Endometrial microvascular endothelial cells (primary cell): ENCODE results near the gene FIGNL1. TPM values are rescaled to one million over a fixed set of nuclear protein-coding genes. Genes with fewer than 3 reads are reported as not detected.

Experiments used
- in situ Hi-C: cut with HindIII; loops from 2 replicates; pipeline ENCODE4 v1.10.0; 2017; ENCODE audit warnings: low sequenced_read_pairs, low pct_unique_long_range_greater_than_20kb; ENCODE audit errors: inconsistent ontology term
- total RNA-seq: library from RNA; depleted of rRNA; stranded (reverse); fragments of >200 nt; gene quantifications from one replicate; pipeline ENCODE4 v1.2.3, GENCODE V29; 2015; ENCODE audit errors: inconsistent ontology term

FIGNL1 gene
- total RNA-seq, 1 donor from 2014 or later, result 37.4 TPM

DNA sequence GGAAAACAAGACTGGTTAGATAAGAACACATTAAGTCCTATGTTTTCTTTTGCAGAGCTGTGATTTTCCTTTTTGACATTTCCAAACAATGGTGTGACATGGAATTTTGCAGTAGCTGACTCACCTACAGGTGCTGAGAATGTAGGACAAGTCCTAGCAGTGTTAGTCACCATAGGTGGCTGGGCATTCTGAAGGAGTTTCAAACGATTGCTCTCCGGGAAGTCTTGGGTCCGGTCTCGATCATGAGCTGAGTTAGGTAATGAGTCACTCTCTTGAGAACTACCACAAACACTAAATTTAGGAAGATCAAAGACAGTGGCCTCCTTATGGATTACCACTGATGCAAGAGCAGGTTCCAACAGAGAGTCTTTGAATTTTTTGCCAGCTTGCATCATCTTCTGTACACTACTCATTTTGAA lies 3.6 kb downstream of the FIGNL1 start:
- in situ Hi-C loops, result loop anchor here (25.0 kb wide), 1 partner anchor 691 kb away; no protein-coding TSS in a partner anchor

DNA sequence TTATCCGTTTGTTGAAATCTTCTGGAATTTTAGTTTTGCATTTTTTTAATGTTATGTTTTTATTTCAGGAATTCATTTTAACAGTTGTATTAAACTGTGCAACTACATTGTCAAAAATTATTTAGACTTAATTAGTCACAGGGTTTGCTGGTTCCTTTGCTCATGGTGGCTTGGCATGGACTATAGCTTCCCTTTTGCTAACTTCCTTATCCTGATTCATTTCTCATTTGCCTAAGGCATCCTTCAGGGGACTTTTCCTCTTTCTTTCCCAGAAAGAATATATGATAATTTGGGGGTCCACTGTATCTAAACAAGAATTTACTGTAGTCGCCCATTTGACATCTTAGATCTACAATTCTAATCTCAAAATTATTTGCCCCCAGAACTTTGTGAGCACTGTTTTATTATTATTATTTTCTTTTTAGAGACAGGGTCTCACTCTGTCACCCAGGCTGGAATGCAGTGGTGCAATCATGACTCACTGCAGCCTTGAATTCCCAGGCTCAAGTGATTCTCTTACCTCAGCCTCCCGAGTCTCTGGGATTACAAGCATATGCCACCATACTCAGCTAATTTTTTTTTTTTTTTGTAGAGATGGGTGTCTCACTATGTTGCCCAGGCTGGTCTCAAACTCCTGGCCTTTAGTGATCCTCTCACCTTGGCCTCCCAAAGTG lies 13.9 kb downstream of the FIGNL1 start:
- in situ Hi-C loops, result loop anchor here (25.0 kb wide), 1 partner anchor 701 kb away; no protein-coding TSS in a partner anchor

DNA sequence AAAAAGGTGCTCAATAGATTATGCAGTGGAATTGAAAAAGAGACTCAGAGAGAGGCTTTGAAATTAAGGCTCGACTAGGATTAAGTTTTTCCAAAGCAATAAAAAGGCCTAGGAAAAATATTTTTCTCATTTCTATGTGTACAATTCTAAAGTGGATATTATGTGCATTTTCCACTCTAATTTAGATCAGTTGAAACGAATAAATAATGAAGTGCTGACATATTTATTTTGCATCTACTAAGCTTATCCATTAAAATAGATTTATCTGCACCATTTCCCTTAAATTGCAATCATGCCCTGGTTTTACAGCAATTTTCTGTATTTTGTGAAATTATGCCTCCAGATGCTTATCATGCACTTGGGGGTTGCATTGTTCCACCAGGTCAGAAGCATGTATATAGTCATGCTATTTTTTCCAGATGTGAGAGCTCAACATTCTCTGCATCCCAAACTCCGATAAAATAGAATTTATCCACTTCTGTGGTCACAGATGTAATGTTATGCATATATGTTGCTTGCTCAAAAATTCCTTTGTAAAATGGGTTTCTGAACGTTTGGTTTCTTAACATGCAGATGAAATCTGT lies 18.3 kb downstream of the FIGNL1 start:
- in situ Hi-C loops, result loop anchor here (25.0 kb wide), 1 partner anchor 705 kb away; no protein-coding TSS in a partner anchor

DNA sequence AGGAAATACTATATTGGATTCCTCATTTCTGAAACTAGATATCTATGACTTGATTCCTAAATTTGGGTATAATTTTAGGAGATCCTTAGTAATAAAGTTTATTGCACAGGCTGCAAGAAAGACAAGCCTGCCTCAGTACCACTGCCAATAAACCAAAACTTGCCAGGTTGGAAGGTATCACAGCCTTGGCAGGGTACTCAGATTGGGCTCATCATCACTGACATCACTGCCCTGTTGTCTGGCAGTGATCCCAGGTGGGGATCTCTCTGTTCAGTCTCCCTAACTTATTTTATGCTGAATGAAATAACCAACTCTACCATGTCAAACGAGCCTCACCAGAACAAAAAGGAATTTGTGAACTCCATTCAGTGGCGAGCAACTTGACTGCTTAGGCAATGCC lies 18.8 kb downstream of the FIGNL1 start:
- in situ Hi-C loops, result loop anchor here (25.0 kb wide), 1 partner anchor 706 kb away; no protein-coding TSS in a partner anchor

DNA sequence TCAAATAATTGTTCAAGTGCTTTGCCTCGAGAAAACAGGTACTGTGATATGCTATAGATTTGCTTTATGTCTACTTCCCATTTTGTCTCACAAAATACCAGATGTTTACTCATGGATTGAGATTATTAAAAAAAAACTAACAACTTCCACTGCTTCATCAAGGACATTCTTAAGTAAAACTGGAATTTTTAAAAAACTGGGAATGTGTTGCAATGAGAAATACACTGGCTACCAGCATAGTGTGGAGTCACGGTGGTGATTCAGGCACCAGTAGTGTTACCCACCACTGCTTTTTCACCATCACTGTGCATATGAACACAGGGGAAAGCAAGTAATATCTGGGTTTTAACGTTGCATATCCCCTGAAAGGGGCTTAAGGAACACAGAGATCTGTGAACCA lies 21.2 kb downstream of the FIGNL1 start:
- in situ Hi-C loops, result loop anchor here (25.0 kb wide), 1 partner anchor 708 kb away; no protein-coding TSS in a partner anchor

DNA sequence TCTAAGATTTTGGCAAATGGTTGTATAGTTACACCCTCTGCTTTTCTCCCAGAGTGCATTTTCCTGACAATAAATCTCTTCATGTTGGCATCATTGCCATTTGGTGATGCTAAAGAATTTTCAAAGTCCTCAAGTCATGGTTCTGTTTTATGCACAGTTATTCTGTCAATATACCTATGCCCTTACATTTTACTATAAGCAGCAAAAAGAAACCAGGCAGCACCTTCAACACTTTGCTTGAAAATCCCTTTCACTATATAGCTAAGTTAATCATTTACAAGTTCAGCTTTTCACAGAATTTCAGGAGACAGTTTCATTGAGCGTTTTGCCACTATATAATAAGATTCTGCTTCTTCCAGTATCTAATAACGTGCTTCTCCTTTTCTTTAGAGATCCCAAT lies 22.6 kb downstream of the FIGNL1 start:
- in situ Hi-C loops, result loop anchor here (25.0 kb wide), 1 partner anchor 710 kb away; no protein-coding TSS in a partner anchor

DNA sequence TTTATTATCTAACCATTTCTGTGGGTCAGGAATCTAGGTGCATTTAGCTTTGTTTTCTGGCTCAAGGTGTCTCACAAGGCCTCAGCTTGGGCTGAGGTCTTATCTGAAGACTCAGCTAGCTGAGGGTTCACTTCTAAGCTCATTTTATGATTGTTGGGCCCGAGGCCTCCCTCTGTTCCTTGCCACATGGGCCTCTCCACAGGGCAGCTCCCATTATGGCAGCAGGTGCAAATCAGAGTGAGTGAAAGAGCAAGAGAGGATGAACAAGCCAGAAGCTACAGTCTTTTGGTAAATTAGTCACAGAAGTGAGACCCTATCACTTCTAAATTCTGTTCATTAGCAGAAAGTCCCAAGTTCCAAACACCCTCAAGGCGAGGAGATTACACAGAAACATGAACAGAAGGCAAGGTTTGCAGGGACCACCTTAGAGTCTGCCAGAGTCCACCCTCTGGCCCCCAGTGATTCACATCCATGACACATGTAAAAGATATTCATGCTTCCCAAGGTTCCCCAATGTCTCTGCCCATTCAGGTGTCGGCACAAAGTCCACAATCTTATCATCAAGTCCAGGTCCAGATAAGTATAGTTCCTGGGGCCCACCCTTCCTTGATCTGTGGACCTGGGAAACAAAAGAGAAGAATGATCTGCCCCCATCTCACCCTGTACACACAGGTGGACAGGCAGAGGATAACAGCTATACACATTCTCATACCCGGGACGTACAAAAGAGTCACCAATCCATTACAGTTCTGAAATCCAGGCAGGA lies 23.7 kb downstream of the FIGNL1 start:
- in situ Hi-C loops, result loop anchor here (25.0 kb wide), 1 partner anchor 711 kb away; no protein-coding TSS in a partner anchor

DNA sequence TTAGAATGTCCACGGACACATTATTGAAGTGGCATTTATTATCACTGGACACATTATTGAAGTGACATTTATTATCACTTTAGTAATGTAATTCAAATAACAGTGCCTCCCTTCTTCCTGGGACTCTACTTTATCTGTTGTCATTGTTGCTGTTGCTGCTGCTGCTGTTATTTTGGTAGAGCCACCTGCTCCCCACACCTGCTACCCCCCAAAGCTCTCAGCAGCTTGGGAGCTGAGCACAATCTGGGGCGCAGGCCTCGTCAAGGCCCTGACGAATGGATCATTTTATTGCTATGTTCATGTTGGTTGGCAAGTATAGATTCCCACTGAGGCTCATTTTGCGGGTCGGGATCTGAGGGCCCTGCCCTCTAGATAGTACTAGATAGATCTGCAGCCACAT lies 24.8 kb downstream of the FIGNL1 start:
- in situ Hi-C loops, result loop anchor here (25.0 kb wide), 1 partner anchor 712 kb away; no protein-coding TSS in a partner anchor

DNA sequence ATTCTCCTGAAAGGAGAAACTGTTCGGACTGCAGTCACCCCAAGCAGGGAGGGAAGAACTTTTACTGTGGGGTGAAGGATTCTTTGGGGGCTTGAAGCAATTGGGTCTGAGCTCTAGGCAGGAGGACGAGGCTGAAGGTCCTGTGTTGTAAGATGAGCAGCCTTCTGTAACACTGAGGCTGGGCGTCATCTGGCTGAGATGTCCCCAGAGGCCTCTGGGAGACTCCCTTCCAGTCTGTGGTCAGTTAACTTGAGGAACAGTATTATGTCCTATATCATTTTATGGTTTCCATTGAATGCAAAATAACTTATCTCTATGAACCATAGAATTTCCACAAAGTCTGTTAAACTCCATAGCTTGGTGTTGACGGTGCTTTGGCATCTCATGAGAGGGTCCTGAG lies 26.3 kb downstream of the FIGNL1 start:
- in situ Hi-C loops, result no loop called here

DNA sequence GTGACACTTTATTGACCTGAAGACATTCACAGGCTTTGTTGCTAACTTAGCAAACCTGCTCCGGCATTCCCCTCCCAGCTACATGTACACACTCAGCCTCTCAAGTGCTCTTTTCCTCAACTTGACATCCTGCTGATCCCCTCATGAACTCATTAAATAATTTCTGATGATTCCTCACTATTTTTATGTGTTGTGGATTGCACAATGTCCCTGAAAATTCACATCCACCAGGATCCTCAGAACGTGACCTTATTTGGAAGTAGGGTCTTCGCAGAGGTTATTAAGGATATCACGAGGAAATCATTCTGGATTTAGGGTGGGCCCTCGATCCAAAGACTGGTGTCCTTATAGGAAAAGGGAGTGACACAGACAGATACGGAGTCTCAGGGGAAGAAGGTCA lies 27.3 kb downstream of the FIGNL1 start:
- in situ Hi-C loops, result no loop called here

DNA sequence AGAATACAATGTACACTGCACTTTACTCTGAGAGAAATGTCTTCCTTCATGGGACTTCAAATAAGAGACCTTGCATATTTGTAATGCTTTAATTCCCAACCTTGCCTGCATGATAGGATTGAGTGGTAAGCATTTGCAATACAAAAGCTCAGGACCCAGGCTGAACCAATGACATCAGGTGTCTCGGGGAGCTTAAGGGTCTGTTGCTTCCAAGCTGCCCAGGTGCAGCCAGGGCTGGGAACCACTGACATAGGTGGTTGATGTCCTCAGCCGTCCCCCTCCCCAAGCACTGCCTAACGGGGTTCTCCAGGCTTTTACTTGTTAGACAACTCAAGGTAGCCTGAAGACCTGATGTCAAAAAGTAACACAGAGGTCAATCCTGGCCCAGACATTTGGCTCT lies 29.1 kb downstream of the FIGNL1 start:
- in situ Hi-C loops, result no loop called here

DNA sequence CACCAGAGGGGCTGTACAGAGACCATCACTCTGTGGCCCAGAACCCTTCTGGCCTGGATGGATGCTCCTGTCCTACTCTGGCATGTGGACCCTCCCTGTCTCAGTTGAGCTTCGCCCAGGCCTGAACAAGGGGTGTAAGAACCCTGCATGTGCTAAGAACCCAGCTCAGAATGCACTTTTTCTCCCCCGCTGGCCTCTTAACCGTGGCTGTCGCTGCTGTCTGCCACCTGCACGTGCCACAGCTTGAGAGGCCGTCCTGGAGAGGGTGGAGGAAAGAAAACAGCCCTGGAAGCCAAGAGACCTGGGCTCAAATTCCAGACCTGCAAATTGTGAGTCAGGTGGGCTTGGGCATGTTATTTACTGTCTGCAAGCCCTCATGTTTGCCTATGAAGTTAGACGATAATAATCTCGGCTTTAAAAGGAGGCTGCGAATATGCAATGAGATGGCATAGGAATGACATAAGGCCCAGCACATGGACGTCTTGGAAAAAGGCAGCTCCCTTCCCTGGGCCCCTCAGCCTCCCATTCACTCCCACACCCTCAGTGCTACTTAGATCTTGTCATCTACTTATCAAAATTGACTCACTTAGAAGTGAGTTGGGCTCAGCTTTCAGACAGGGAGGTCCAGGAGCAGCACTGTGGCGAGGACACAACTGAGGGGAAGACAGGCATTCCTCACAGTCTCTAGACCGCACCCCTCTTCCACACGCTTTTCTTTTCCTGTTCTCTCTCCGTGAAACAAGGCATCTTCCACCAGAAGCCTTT lies 31.4 kb downstream of the FIGNL1 start:
- in situ Hi-C loops, result no loop called here

DNA sequence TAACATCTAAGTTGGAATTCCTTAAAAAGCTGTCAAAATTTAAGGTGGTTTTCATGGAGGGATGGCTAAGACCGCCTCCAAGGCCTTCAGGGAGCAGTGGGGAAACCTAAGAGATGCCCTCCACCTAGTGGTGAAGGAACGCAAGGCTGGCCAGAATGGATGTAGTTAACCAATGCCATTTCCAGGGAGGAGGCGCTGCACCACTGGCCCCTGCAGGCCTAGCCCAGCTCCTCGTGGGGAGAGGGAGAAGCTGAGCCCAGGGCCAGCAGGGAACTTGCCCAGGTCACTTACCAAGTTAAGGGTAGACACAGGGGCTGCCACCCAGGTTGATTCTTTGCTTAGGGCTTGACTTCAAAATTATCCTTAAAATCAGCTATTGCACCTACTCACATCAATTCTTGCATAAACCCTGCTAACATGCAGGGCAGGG lies 32.0 kb downstream of the FIGNL1 start:
- in situ Hi-C loops, result no loop called here

DNA sequence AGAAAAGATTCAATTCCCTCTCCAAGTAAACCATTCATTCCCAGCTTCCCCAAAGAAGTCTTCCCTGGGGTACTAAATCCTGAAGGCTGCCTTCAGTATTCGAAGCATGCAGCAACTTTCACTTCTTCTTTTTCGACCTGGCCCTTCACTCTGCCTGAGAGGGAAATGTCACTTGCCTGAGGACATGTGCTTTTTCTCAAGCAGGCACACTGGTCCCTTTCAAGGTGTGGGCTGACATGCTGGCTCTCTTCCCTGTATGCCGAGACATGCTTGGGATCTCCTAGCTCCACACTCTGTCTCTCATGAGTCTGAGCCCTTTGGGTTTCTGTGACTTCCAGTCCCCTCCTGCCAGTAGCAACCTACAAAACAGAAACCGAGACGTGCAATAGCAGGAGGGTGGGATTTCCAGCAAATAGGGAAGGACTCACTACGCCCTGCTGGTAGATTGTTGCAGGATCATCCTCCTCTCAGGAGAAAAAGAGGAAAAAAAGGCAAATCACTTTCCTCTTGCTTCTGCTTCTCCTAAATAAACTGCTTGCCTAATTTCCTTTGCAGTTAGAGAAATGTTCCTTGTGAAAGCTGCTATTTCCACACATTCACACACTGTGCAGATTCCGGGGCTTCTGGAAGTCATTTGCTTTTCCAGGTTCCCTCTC lies 33.5 kb downstream of the FIGNL1 start:
- in situ Hi-C loops, result no loop called here

DNA sequence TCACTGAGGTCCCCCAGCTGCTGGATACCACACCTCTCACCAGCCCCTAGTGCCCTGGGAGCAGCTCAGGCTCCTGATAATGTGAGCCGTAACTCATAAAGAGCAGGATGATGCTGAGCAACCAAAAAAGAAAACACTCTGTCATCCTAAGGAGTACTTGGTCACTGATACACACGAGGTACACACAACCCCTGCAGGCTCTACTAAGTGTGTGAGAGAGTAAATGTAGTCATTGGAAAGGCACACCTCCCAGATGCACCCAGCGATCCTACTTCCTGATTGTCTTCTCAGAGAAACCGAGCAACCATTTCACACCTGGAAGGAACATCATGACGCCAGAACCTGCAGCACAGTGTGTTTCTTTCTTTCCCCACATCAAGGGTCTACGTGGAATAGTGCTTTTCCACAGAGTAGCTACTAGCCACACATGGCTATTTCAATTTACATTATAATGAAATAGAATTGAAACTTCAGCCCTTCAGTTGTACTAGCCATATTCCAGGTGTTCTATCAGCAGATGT lies 34.2 kb downstream of the FIGNL1 start:
- in situ Hi-C loops, result no loop called here

DNA sequence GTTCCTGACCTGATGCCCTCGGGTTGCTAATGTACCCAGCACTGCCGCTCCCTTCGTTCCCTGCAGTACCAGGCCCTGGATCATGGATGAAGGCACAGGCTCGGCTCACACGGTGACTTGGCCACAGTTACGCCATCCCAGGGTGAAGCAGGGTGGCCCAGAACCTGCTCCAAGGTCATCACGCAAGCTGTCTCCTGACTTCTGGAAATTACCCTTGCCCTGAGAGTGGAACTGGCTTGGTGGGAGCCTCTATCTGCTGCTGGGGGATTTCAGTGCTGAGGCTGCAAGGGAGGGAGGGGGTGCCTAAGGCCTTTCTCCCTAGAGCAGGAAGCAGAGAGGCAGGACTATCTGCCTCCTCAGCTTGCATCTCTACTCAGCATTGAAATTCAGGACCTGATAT lies 36.6 kb downstream of the FIGNL1 start:
- in situ Hi-C loops, result no loop called here

DNA sequence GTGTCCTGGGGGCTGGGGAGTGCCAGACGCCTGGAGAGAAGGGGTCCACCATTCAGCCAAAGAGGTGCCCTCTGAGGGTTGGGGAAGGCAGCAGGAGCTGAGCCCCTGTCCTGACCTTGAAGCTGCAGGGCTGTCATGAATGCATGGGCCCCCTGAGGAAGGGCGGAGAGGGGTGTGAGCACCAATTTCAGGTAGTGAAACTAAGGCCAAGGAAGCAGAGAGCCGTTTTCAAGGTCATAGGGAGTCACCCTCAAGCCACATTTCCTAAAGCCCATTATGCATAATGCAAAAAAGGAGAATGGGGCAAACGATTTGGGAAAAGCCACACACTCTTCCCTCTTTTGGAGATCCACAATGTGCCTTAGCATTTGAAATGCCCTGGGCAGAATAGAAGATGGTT lies 37.2 kb downstream of the FIGNL1 start:
- in situ Hi-C loops, result no loop called here

DNA sequence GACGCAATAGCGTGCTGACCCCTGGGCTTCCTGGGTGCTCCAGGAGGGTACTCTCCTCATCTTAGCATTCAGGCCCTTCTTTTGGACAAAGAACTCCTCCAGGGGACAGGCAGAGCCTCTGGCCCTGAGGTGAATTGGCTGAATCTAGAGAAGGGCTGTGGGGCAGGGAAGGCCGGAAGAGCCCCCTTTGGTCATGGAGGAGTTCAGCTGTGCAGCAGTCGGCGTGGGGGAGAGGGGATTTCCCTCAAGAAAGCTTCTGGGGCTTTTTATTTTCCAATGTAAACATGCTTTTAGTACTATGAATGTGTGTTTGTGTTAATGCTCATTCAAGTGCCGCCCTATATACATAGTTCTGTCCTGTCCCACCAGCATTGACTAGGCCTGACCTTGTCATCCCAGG lies 38.8 kb downstream of the FIGNL1 start:
- in situ Hi-C loops, result no loop called here
